SK-N-MC (cell line): Measurements from ENCODE around the gene C2CD3.

ENCODE experiments used
- DNase-seq: peaks from one replicate; pipeline ENCODE4 v3.0.0-alpha.2; 2011; ENCODE audit warnings: low read depth, low spot score
- H3K27ac ChIP-seq: fragments of 200-600 bp; sonication (generic); 2 replicates; pipeline ENCODE4 v1.5.1; 2016; ENCODE audit warnings: mixed run types
- H3K36me3 ChIP-seq: fragments of 200-600 bp; sonication (generic); 2 replicates; pipeline ENCODE4 v1.6.1; 2017; ENCODE audit warnings: antibody characterized with exemption, low read length, mixed read lengths; ENCODE audit not compliant: insufficient read depth
- H3K4me3 ChIP-seq: fragments of 200-600 bp; sonication (generic); 2 replicates; pipeline ENCODE4 v1.5.1; 2016
- H3K9ac ChIP-seq: fragments of 200-600 bp; sonication (generic); 2 replicates; pipeline ENCODE4 v1.8.0; 2017; ENCODE audit warnings: mixed run types, mixed read lengths; ENCODE audit not compliant: insufficient read length
- H3K9me3 ChIP-seq: fragments of 200-600 bp; sonication (generic); 2 replicates; pipeline ENCODE4 v1.6.1; 2017; ENCODE audit warnings: low read depth, mild to moderate bottlenecking, antibody characterized with exemption, low read length, moderate library complexity, mixed read lengths
- EZH2 ChIP-seq: fragments of 200-600 bp; sonication (generic); IDR thresholded peaks from one replicate; pipeline ENCODE4 v1.6.1; 2017; ENCODE audit warnings: antibody characterized with exemption
- FOXP2 ChIP-seq: optimal IDR thresholded peaks from 2 replicates; pipeline ENCODE3; 2011; ENCODE audit warnings: mild to moderate bottlenecking, moderate library complexity; ENCODE audit not compliant: insufficient read depth; ENCODE audit errors: extremely low read length, control extremely low read depth
- POLR2AphosphoS5 ChIP-seq: IDR thresholded peaks from 2 replicates; pipeline ENCODE4 v1.6.1; 2012; ENCODE audit warnings: mild to moderate bottlenecking, low read depth, low read length, borderline replicate concordance

The C2CD3 gene

DNA sequence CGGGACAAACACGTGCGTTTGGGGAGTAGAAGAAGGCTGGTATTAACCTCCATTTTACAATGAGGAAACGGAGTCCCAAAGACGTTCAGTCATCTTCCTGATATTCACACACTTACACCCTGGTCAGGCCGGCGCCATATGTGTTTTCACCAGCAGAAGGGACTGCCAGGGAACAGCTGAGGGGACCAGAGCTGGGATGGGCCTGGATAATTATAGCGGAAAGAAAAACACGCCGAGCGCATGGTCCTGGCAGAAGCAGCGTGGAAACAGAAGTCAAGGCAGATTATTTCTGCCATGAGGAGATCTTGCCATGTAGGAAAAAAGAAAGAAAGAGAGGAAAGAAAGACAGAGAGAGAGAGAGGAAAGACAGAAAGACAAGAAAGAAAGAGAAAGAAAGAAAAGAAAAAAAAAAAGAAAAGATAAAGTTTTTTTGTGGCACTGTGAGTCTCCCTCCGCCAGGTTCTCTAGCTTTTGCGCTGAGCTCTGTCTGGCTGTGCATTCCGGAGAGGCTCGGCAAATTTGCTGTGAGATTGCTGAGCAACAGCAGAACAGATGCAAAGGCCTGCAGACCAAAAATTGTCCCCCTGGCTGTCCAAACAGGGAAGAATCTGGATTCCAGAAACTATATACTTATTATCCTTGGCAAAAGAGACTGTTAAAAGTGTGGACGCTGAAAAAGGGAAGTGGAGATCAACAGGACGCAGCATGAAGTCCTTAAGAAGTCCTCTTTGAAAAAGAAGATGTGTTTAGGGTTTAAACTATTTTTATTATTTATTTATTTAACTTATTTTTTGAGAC lies 186.9 kb downstream of the C2CD3 start:
- peak overlapping the region; percentile 70; the same call in 1 of the 2 replicates for H3K27ac ChIP-seq
- no peaks in the 10 kb centered on the region for H3K9me3 ChIP-seq
- TF ChIP-seq POLR2AphosphoS5 (no peak), FOXP2 (no peak), EZH2 (no peak)
- DNase-seq, result no peak
- H3K36me3 ChIP-seq, result peaks cover 18% of the 10 kb centered on the region
- peak overlapping the region; percentile 84 for H3K4me3 ChIP-seq
- H3K9ac ChIP-seq, result peak overlapping the region; percentile 70

DNA sequence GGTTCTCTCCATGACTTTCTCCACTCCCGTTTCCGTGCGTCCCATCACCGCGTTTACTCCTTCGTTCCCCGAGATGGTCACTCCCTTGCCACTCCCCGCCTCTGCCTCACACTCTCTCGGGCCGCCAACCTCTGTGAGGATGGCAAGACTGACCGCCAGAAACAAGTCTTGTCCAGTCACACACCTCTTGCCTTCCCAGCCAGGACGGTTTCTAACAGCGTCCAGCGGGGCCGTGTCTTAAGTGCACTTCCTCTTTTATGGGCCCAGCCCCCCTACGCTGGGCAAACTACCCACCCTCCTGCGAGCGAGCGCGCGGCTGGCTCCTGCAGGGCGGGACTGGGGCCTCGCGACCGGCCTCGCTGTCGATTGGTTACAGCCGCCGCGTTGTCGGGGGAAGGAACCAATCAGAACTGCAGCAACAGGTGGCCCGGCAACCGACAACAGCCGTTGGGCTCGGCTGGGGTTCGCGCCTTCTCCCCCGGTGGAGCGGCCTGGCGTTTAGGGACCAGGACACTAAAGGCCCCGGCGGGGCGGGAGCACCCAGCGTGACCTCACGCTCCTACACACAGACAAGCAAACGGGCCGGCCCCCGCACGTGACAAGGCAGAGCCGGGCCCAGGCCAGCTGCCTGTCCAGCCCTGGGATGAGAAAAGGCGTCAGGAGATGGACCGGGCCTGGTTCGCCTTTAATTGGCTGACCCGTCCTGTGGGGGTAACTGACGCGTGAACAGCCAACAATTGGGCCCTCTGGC lies 187.6 kb downstream of the C2CD3 start:
- no peaks in the 10 kb centered on the region for H3K9me3 ChIP-seq
- H3K27ac ChIP-seq, result peak overlapping the region; percentile 76
- peak overlapping the region; percentile 84 for H3K4me3 ChIP-seq
- peaks cover 26% of the 10 kb centered on the region for H3K36me3 ChIP-seq
- DNase-seq, result no peak
- peak overlapping the region; percentile 73 for H3K9ac ChIP-seq
- TF ChIP-seq POLR2AphosphoS5, result peak; percentile 65; the same call in 1 of the 2 replicates
- TF ChIP-seq FOXP2, result no peak

DNA sequence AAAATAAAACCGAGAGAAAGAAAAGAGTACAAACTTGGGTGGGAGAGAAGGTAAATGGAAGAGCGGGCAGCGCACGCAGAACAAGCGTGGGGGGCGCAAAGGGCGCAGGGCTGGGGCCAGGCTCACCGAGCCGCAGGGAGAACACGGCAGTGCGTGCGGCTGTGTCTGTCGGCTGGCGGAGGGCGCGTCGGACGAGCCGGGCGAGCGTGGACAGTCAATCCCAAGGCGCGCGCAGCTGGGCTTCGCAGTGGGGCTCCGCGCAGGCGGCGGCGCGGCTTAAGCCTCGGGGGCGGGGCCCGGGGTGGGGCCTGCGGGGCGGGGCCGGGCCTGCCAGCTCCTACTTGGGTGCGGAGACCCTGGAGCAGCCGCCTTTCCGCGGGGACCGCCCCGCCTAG lies 188.2 kb downstream of the C2CD3 start, which contains the start of gene UCP2:
Gene UCP2, minus strand, starts transcription at position 249 of the 395 bp plus-strand sequence. CDS start 4,465 bp downstream, outside the sequence.
- DNase-seq, result no peak
- Histone ChIP-seq H3K9ac (peak within 1 kb of the TSS; percentile 90), H3K9me3 (no peaks in the 10 kb centered on the region), H3K36me3 (peaks cover 32% of the 10 kb centered on the region), H3K27ac (peak within 1 kb of the TSS; percentile 76), H3K4me3 (peak within 1 kb of the TSS; percentile 84)
- peak; percentile 92 for TF ChIP-seq POLR2AphosphoS5
- TF ChIP-seq FOXP2, result no peak

DNA sequence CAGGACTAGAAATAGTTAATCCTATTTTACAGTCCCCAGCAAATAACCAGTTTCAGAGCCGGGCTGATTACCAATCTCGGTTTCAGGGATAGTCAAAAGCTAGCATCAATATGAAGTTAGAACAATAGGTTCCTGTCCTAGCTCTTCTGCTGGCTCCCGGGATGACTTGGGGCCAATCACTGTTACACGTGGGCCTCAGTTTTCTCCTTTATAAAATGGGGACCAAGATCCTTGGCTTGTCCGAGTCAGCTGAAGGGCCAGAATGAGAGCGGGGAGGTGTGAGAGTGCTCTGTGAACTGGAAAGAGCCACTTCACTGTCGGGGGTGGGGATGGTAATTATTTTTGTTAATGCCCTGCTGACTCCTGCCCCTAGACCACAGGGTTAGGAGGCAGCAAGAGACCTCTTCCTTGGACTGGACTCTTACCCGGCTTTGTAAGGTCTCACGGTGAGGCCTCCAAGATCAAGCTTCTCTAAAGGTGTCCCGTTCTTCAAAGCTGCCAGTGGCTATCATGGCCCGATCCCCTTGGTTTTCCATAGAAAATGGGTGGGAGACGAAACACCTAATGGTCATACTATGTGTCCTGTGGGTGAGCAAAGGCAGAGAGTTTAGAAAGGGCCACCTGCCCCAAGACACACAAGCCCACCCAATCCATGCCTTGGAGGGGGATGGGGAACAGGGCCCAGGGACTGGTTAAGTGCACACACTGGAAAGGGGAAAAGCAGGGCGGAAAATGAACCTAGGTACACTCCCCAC lies 189.6 kb downstream of the C2CD3 start:
- Histone ChIP-seq H3K27ac (no peak overlapping the region), H3K4me3 (peak overlapping the region; percentile 84), H3K9me3 (no peaks in the 10 kb centered on the region), H3K9ac (peak overlapping the region; percentile 90), H3K36me3 (peaks cover 45% of the 10 kb centered on the region)
- DNase-seq, result no peak
- TF ChIP-seq FOXP2 (no peak), EZH2 (no peak), POLR2AphosphoS5 (no peak; the same call in 1 of the 2 replicates)

DNA sequence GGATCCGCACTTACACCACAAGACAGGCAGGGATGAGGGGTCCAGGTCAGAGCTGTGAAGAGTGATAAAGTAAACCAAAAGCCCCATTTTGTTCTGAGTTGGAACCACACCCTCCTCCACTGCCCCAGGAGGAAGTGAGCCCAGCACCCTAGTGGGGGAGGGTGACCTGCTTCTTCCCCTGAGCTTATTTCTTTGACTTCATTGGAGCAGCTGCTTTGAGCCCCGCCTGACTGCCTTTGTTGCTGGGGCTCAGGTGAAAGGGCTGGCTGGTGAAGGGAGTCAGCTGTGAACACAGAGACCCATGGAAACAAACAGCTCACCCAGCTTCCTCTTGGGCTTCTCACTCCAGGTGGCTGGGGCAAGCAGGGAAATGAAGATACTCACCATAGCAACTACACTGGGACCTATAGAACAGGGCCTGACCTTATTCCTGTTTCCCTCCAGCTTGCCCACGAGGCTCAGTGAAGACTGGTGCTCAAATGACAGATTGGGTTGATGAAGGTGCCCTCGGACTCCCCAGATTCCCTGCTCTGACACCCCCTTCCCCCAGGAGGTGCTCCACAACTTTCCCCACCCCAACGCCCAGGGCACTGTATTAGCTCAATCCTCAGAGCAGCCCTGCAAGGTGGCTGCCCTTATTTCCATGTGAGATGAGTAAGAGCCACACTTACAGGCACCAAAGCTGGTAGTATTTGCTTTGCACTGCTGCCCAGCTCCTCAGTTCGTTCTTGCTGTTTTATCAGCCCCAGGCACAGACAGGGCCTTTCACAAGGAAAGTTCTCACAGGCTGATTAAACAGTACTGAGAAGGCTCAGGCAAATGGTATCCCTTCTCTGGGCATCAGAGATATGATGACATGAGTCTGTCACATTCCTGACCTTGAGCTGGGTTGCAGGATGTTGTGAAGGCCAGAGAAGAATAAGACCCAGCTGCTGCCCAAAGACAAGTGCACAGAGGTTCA lies 190.5 kb downstream of the C2CD3 start:
- Histone ChIP-seq H3K9me3 (no peaks in the 10 kb centered on the region), H3K27ac (no peak overlapping the region), H3K4me3 (no peak overlapping the region), H3K9ac (no peak overlapping the region), H3K36me3 (peaks cover 54% of the 10 kb centered on the region)
- no peak for DNase-seq
- TF ChIP-seq FOXP2 (no peak), POLR2AphosphoS5 (no peak), EZH2 (no peak)

DNA sequence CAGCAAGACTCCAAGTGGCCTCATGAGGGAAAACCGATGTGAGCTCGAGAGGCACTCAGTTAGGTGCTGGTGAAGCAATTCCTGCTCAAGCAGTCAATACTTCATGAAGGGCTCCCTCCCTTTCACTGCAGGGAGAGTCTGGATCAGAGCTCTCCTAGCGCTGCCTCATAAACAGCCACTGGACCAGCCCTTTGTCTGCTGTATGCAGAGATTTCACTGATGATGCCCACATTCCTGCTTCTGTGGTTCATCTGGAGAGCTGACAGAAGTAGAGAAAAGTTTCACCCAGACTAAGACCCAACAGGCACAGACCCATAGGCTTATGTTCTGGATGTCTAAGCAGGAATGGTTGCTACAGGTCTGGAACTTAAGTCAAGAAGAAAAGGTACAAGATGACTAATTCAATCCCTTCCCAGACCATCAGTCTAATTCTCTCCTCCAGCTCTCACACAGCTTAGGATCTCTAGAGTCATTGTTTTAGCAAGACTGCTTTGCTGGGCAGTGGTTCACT lies 192.2 kb downstream of the C2CD3 start:
- no peak overlapping the region for H3K27ac ChIP-seq
- H3K9me3 ChIP-seq, result no peaks in the 10 kb centered on the region
- H3K9ac ChIP-seq, result no peak overlapping the region
- TF ChIP-seq POLR2AphosphoS5, result no peak
- TF ChIP-seq FOXP2, result no peak
- no peak for TF ChIP-seq EZH2
- peaks cover 64% of the 10 kb centered on the region for H3K36me3 ChIP-seq
- H3K4me3 ChIP-seq, result no peak overlapping the region
- DNase-seq, result no peak

DNA sequence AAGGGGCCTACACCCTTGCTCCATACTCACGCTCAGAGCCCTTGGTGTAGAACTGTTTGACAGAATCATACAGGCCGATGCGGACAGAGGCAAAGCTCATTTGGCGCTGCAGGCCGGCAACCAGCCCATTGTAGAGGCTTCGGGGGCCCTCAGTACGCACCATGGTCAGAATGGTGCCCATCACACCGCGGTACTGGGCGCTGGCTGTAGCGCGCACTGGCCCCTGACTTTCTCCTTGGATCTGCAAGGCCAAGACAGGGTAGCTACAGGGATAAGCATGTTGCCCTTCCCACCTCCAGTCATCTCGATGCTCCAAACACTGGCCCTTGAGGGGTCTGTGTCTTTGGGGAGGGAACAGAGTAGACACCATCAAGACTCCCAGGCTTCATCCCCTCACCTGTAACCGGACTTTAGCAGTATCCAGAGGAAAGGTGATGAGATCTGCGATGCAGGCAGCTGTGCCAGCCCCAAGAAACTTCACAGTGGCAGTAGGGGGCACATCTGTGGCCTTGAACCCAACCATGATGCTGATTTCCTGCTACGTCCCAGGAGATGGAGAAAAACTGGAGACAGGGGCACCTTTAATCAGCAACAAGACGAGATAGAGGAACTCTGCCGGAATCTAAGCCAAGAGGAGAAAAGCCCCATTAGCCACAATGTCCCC lies 192.8 kb downstream of the C2CD3 start:
- H3K27ac ChIP-seq, result no peak overlapping the region
- no peak for TF ChIP-seq FOXP2
- no peak overlapping the region for H3K4me3 ChIP-seq
- DNase-seq, result no peak
- H3K36me3 ChIP-seq, result peaks cover 64% of the 10 kb centered on the region
- H3K9me3 ChIP-seq, result no peaks in the 10 kb centered on the region
- H3K9ac ChIP-seq, result no peak overlapping the region
